WERI-Rb-1 (cell line): Measurements from ENCODE around the gene ZNF619.

Experiments used
- DNase-seq: peaks from one replicate; pipeline ENCODE4 v3.0.0-alpha.2; 2020
- H3K27ac ChIP-seq: fragments of 250-450 bp; sonication (Bioruptor Pico); 2 replicates; pipeline ENCODE4 v1.5.1; 2020; ENCODE audit warnings: mild to moderate bottlenecking, moderate library complexity
- H3K27me3 ChIP-seq: fragments of 250-450 bp; sonication (Bioruptor Pico); 2 replicates; pipeline ENCODE4 v1.5.1; 2021; ENCODE audit warnings: mild to moderate bottlenecking, low read depth, moderate library complexity; ENCODE audit not compliant: insufficient read depth, severe bottlenecking
- H3K36me3 ChIP-seq: fragments of 250-450 bp; sonication (Bioruptor Pico); 2 replicates; pipeline ENCODE4 v1.5.1; 2020; ENCODE audit warnings: mild to moderate bottlenecking, moderate library complexity
- H3K4me3 ChIP-seq: 2 replicates; pipeline ENCODE4 v1.5.1; 2011; ENCODE audit warnings: low read depth, mild to moderate bottlenecking, control low read depth, low read length
- H3K9me3 ChIP-seq: fragments of 250-450 bp; sonication (Bioruptor Pico); 2 replicates; pipeline ENCODE4 v1.5.1; 2021; ENCODE audit warnings: mild to moderate bottlenecking, moderate library complexity; ENCODE audit not compliant: severe bottlenecking
- TF ChIP-seq, protein P1 (sequence below): IDR thresholded peaks from 2 replicates; pipeline ENCODE4 v1.5.1; 2011; ENCODE audit warnings: low read depth, mild to moderate bottlenecking, control low read depth, inconsistent platforms, low read length

ZNF619 gene

DNA sequence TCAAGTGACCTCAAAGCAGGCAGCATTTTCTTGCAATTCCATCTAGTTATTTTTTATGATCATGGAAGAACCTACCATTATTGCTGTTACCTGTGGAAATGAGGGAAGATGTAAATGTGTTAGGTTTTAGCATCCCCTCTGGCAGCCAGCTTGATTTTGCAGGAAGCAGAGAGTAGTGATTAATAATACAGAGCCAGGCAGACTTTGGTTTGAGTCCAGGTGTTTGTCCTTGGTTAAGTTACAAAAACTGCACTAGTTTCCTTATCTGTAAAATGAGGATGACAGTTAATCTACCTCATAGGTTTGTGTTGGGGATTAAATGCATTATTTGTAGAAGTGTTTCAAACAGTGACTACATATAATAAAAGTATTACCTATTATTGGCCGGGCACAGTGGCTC lies 41.1 kb downstream of the ZNF619 start:
- Histone ChIP-seq H3K36me3 (peaks cover 44% of the 10 kb centered on the region), H3K4me3 (no peak overlapping the region), H3K27me3 (no peaks in the 10 kb centered on the region), H3K27ac (no peak overlapping the region), H3K9me3 (no peaks in the 10 kb centered on the region)
- DNase-seq, result no peak
- TF ChIP-seq, protein P1, sequence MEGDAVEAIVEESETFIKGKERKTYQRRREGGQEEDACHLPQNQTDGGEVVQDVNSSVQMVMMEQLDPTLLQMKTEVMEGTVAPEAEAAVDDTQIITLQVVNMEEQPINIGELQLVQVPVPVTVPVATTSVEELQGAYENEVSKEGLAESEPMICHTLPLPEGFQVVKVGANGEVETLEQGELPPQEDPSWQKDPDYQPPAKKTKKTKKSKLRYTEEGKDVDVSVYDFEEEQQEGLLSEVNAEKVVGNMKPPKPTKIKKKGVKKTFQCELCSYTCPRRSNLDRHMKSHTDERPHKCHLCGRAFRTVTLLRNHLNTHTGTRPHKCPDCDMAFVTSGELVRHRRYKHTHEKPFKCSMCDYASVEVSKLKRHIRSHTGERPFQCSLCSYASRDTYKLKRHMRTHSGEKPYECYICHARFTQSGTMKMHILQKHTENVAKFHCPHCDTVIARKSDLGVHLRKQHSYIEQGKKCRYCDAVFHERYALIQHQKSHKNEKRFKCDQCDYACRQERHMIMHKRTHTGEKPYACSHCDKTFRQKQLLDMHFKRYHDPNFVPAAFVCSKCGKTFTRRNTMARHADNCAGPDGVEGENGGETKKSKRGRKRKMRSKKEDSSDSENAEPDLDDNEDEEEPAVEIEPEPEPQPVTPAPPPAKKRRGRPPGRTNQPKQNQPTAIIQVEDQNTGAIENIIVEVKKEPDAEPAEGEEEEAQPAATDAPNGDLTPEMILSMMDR, result no peak

DNA sequence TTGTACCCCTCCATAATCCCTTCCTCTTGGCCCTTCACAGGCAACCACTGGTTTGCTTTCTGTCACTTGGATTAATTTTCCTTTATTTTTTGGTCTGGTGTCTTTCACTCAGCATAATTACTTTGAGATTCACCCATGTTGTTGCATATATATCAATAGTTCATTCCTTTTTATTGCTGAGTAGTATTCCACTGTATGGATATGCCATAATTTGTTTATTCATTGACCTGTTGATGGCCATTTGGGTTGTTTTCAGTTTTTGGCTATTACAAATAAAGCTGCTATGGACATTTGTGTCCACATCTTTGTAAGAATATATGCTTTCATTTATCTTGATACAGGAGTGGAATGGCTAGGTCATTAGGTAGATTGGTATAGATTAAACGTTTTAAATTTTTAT lies 41.9 kb downstream of the ZNF619 start:
- no peak overlapping the region for H3K4me3 ChIP-seq
- H3K27me3 ChIP-seq, result no peaks in the 10 kb centered on the region
- no peaks in the 10 kb centered on the region for H3K9me3 ChIP-seq
- TF ChIP-seq, protein P1, result no peak
- no peak overlapping the region for H3K27ac ChIP-seq
- DNase-seq, result no peak
- H3K36me3 ChIP-seq, result peaks cover 44% of the 10 kb centered on the region

DNA sequence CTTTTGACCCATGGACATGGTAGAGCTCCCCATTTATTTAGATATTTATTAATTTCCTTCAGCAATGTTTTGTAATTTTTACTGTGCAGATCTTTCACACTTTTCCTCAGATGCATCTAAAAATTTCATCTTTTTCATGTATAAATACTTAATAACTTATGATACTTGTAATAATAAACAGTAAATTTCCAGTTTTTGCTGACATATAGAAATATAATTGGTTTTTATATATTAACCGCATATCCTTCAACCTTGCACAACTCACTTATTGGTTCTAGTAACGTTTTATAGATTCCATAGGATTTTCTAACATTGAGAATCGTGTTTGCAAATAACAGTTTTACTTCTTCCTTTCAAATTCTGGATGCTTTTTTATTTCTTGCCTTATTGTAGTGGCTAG lies 44.3 kb downstream of the ZNF619 start:
- no peak overlapping the region for H3K4me3 ChIP-seq
- TF ChIP-seq, protein P1, result no peak
- no peaks in the 10 kb centered on the region for H3K27me3 ChIP-seq
- H3K36me3 ChIP-seq, result peaks cover 28% of the 10 kb centered on the region
- DNase-seq, result no peak
- H3K9me3 ChIP-seq, result no peaks in the 10 kb centered on the region
- H3K27ac ChIP-seq, result no peak overlapping the region

DNA sequence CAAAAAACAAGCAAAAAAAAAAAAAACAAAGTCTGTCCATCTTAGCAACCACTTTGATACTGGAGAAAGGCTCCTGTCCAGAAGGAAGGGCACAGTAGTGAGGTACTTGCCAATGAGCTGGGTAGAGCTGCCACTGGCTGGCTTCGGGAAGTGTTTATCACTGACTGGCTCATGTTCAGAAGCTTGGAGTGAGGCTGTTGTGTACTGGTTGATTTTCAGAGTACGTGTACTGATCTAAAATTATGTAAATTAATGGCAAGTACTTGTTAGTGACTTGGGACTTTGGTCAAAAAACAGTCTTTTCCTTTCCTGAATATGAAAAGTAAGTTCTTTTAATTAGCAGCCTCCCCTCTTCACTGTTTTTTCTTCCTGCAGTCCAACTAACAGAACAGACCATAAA lies 46.9 kb downstream of the ZNF619 start:
- Histone ChIP-seq H3K27me3 (no peaks in the 10 kb centered on the region), H3K36me3 (peaks cover 27% of the 10 kb centered on the region), H3K4me3 (no peak overlapping the region), H3K9me3 (no peaks in the 10 kb centered on the region), H3K27ac (peak overlapping the region; percentile 86; the same call in 1 of the 2 replicates)
- TF ChIP-seq, protein P1, result no peak
- DNase-seq, result no peak

DNA sequence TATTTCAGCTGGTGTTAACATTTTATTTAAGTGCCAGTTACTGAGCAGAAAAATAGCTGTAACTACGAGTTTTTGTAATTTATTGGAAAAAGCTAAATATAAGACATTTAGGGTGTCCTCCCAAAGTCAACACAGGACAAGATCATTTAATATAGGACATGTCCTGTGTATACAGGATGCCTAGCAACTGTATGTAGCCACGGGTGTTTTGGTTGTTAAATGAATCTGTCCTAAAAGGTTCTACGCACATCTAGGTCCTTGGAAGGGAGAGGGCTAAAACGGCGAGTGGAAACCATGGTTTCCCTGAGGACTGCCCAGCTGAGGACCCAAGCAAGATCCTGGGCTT lies 47.3 kb downstream of the ZNF619 start:
- H3K9me3 ChIP-seq, result no peaks in the 10 kb centered on the region
- peak overlapping the region; percentile 98 for H3K4me3 ChIP-seq
- no peaks in the 10 kb centered on the region for H3K27me3 ChIP-seq
- peaks cover 24% of the 10 kb centered on the region for H3K36me3 ChIP-seq
- TF ChIP-seq, protein P1, result no peak
- no peak for DNase-seq
- peak overlapping the region; percentile 86 for H3K27ac ChIP-seq

DNA sequence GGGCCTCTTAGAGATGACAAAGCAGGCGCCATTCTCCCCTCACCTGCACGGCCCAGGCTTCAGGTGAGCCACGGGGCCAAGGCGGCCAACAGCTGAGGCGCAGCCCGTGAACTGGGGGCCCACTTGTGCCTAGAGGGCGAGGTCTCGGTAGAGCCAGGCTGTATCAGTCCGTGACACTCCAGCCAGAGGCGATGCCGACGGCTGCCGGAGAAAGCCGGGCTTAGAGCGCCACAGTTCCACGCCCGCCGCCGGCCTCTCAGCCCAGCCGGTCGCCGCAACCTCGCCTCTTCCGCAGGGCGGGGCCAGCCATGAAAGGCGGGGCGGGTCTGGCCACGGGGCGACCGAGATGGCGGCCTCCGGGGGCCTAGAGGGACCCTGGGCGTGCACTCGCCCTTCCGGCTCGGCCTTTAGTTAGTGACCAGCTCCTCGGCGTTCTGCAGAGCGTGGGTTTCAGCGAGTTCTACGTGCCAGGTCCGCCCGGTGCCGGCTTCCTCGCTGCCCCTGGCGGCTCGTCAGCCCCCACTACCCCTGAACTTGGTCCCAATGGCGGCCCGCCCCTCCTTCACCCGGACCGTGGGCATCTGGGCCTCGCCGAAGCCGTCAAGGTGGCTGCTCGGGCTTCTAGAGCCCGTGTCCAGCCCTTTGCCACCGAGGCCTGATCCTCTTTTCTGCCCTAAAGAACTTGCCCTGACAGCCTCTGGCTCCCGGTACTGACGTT lies 47.8 kb downstream of the ZNF619 start, which contains the start of gene ZNF621:
Gene ZNF621 (plus strand): TSS at position 393 of the 718 bp plus-strand sequence. CDS start 881 bp downstream, outside the sequence.
- Histone ChIP-seq H3K4me3 (peak within 1 kb of the TSS; percentile 98), H3K27me3 (no peaks in the 10 kb centered on the region), H3K27ac (peak within 1 kb of the TSS; percentile 86), H3K9me3 (no peaks in the 10 kb centered on the region), H3K36me3 (peaks cover 28% of the 10 kb centered on the region)
- TF ChIP-seq, protein P1, result no peak
- peak; percentile 91 for DNase-seq
